ENCODE data around the gene GSS.

DNA sequence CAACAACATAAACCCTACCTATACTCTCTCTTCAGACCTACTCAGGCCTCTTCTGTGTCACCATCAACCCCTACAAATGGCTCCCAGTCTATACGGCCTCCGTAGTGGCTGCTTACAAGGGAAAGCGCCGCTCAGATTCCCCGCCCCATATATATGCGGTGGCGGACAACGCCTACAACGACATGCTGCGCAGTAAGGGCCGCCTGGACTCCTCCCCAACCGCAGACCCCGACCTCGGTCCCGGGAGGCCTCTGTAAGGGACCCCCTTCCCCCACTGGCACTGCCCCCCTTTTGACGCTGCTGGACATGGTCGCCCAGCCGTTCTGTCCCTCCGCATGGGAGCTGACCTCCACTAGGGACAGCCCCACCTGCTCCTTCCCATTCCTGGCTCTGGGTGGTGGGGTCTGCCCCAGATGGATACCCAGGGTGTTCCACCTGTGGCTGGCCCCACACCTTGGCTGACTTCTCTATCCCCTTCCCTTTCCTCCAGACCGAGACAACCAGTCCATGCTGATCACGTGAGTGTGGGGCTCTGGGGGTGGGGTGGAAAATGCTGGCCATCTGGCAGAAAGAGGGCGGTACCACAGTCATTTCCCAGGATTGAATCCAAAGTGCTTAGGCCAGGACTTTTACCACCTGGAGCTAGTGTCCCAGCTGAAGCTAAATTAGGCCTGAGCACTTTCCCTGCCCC lies 25.1 kb upstream of the GSS start:
- no peak for TF ChIP-seq EZH2 (IDR thresholded peaks at IDR 0.05; ENCODE audit: low read length, missing control alignments)
- TF ChIP-seq, protein P1, sequence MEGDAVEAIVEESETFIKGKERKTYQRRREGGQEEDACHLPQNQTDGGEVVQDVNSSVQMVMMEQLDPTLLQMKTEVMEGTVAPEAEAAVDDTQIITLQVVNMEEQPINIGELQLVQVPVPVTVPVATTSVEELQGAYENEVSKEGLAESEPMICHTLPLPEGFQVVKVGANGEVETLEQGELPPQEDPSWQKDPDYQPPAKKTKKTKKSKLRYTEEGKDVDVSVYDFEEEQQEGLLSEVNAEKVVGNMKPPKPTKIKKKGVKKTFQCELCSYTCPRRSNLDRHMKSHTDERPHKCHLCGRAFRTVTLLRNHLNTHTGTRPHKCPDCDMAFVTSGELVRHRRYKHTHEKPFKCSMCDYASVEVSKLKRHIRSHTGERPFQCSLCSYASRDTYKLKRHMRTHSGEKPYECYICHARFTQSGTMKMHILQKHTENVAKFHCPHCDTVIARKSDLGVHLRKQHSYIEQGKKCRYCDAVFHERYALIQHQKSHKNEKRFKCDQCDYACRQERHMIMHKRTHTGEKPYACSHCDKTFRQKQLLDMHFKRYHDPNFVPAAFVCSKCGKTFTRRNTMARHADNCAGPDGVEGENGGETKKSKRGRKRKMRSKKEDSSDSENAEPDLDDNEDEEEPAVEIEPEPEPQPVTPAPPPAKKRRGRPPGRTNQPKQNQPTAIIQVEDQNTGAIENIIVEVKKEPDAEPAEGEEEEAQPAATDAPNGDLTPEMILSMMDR (conservative IDR thresholded peaks at IDR 0.05 in 1 of 2, IDR thresholded peaks at IDR 0.05 in 1 of 2; ENCODE audit: low read depth in 1 of 2, low read length in 2 of 2), result no peak
